HG02973 (cell line): ENCODE data around the gene OXER1.

Experiments used
- ATAC-seq: cut with Tn5 transposase; IDR thresholded peaks from one replicate; pipeline ENCODE4 v1.9.1; 2021; ENCODE audit warnings: moderate library complexity; ENCODE audit not compliant: unreplicated experiment

OXER1 gene

GRCh38 chr2:42794271-42795046 is 30.5 kb upstream of the OXER1 start:
- ATAC-seq: no peak

DNA sequence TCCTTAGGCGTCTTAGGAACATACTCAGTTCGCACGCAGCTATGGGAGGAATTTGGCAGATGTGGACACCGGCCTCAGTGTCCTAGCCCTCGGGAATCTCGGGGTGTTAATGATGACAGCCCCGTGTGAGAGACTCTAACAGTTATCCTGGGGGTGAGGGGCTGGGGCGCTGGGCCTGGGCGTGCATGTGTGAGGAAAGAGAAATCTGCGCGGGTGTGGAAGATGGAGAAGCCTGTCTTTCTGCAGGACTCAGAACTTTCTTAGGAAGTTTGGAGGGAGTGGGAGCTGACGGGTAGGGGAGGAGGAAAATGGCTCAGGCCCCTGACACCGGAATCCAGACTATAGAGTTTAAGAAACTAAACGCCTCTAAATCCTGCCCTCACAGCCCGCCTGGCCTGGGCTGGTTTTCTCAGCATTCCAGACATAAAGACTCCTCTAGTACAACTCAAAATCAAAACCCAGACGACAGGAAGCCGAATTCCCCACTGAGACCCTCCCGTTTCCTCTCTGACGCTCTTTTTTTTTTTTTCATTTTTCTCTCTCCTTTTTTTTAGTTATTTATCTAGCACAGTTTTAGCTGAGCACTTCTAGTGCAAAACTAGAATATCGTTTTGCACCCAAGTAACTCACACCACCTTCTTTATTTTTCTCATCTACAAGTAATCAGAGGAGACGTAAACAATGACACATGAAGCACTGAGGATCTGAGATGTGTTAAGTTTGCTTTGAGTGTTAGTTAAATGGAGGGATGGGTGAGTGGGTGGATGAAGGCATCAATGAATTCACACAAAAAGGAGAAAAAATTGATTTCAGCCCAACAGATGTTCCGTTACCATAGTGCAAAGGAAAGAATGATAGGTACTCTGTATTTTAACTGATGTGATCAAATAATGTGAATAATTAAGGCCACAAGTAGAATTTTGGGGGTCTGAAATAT is 29.7 kb upstream of the OXER1 start:
- ATAC-seq: no peak

- no peak for ATAC-seq
Measured at GRCh38 chr2:42792583-42793333, 28.8 kb upstream of the OXER1 start, which contains the start of gene HAAO. TSS of gene HAAO (minus strand) at chr2:42792583. CDS start at chr2:42792536, 47 bp downstream.

DNA sequence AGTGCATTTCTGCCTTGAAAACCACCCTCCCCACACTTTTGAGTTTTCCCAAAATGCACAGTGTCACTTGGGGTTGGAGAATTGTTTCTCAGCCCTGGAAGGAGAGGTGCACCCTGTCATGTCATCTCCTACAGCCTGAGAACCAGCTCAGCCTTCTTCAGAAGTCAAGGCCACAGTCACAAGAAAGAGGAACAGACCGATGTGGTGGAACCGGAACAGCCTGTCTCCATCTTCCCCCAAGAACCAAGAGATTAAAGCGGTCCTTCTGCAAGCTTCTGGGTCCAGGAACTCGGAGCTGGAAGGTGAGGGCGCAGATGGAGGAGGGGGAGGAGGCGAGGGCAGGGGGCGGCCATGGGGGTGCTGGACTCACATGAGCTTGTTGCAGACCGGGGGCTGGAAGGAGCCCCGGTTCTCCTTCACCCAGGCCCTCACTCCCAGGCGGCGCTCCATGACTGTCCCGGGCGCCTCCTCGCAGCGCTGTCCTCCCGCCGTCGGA is 28.2 kb upstream of the OXER1 start:
- no peak for ATAC-seq

GRCh38 chr2:42791606-42792005 is 27.7 kb upstream of the OXER1 start:
- no peak for ATAC-seq

- no peak for ATAC-seq
Measured at GRCh38 chr2:42789751-42790150, 25.8 kb upstream of the OXER1 start.

DNA sequence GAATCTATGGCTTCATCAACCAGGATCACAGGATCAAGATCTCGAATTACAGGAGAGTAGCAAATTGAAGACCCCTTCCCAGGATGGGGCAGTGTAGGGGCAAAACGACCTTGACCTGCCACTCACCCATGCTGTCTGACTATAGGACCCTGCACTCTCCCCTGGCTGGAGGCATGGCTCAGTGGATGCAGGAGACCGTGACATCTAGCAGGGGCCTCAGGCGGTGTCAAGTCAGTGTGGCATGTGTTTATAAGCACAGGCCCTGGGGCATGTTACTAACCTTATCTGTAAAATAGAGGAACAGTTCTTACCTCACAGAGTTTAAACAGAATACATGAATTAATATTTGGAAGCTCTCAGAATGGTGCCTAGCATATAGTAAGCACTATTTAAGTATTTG is 24.9 kb upstream of the OXER1 start:
- ATAC-seq: no peak

GRCh38 chr2:42788478-42788793 is 24.5 kb upstream of the OXER1 start:
- ATAC-seq: no peak

- no peak for ATAC-seq
Measured at GRCh38 chr2:42787788-42788477, 24.0 kb upstream of the OXER1 start.

DNA sequence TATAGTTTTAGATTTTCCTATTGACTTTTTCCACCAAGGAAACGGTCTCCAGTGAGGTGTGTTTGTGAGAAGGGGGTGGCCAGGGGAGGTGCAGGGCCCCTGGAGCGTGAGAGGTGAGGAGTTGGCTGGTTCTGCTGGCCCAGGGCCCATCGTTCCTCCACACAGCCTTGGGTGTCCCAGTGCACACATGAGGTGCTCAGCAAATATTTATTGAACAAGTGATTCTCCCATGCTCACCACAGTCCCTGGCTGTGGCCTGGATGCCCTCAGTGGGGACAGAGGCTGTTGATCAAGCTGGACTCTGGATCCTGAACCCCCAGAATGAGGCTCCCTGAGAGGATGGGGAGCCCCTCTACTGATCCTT is 23.5 kb upstream of the OXER1 start:
- no peak for ATAC-seq

- ATAC-seq: no peak
Measured at GRCh38 chr2:42786561-42787345, 22.8 kb upstream of the OXER1 start.

DNA sequence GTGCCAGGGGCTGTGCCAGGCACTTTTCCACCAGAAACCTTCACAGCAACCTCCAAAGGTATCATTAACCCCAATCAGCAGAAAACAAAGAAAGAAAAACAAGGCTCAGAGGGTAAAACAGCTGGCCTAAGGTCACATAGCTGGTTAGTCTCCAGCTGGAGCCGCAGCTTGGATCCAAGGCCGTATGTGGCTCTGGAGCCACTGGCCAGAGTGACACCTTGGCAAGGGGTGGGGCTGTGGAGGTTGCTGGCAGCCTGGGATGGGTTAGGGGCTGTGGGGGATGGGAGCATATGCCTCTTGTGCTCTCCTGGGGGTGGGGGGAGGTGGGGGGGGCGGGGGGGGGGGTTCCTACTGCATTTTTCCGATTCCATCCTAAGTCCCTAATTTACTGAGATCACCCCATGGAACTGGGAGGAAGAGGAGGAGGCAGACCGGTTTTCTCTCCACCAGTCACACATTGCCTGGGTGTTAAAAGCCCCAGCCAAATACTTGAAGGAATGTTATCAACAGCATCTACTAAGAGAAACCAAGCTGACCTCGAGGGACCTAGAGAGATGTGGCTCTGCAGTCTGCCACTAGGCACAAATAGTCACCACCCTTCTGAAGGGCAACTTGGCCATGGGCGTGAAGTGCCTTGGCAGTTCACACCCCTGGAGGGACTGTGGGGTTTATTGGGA is 20.4 kb upstream of the OXER1 start:
- no peak for ATAC-seq

DNA sequence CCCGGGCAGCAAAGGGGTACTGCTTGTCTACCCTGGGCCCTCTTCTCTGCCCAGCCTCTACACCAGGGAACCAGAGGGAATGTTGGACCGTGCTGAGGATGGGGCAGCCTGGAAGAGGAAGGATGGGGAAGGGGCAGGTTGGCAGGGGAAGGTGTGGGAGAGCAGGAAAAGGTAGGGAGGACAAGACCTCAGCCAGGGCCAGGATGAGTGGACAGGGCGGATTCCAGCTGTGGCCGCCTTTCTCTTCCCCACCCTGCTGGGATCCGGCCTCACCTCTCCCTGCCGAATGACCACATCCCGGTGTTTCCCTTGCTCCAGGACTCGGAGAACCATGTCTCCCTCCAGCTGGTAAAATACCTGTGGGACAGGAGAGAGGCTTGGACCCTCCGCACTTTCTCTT is 19.6 kb upstream of the OXER1 start:
- no peak for ATAC-seq

DNA sequence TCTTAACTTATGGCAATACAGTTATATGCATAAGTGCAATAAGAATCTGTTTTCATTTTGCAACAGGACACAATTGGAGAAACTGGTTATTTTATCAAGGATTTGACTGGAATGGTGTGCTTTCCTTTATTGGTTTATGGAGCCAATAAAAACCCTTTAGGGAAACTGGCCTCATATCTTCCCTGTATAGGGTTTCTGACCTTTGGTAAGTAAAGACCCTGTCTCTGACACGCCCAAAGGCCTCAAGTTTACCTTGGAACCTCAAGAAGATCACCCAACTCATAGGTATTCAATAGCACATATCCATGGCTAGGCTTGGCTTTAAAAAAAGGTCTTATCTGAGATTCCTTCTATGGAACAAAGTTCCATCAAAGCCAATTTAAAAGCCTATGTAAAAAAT is 17.2 kb upstream of the OXER1 start:
- ATAC-seq: no peak

GRCh38 chr2:42777883-42778805 is 14.2 kb upstream of the OXER1 start:
- no peak for ATAC-seq

- ATAC-seq: no peak
Measured at GRCh38 chr2:42775810-42776209, 11.9 kb upstream of the OXER1 start.

GRCh38 chr2:42775186-42775585 is 11.3 kb upstream of the OXER1 start:
- no peak for ATAC-seq

DNA sequence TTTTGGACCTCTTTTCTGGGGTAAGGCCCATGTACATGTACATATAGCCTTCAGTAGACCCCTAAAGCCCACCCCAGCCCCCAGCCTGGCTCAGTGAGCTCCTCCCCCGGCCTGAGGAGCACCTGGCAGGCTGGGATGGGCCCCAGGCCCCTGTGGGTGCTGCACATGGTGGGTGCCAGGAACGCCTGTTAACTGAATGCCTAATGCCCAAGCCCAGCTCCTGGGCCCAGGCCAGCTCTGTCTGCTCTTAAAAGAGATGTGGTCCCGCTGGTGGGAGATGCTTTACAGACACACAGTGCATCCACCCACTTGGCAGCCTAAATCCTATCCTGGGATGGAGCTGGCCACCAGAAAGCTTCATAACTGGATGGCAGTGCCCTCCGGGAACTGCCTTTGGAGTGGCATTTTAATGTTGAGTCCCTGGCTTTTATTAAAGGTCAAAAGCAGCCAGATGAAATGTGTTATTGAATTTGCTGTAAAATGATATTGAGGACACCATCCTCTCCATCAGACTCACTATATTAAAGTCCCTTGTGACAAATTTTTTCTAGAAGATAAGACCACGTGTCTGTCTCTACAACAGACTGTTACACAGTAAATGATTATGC is 7.7 kb upstream of the OXER1 start:
- no peak for ATAC-seq
